ENCODE data around the gene DEPDC1B. TPM values are rescaled to one million over a fixed set of nuclear protein-coding genes. Genes with fewer than 3 reads are reported as not detected.

Gene DEPDC1B
- total and polyA plus RNA-seq, 2 experiments from 2014 or later = 38.3 to 67.9 TPM

DNA sequence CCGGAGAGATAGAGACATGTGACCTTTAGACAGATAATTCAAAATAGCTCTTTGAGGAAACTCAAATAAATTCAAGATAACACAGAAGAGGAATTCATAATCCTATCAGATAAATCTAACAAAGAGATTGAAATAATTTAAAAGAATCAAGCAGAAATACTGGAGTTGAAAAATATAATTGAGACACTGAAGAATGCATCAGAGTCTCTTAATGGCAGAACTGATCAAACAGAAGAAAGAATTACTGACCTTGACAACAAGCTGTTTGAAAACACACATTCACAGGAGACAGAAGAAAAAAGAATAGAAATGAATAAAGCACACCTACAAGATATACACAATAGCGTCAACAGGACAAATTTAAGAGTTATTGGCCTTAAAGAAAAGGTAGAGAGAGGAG lies 40.4 kb upstream of the DEPDC1B start:
- Histone ChIP-seq H3K36me3 (ENCODE audit: insufficient read depth) (0 out of 2 replicates have a peak, but pooled peaks cover 5% of the 10 kb centered on the region), H3K27ac (ENCODE audit: low read depth) (no peak overlapping the region), H3K79me2 (replicated peaks; ENCODE audit: insufficient read depth) (no peaks in the 10 kb centered on the region), H3F3A (replicated peaks; ENCODE audit: low read depth) (no peaks in the 10 kb centered on the region), H3K9me2 (ENCODE audit: insufficient read depth) (0 out of 2 replicates have a peak, but pooled peaks cover 3% of the 10 kb centered on the region), H3K4me2 (no peak overlapping the region), H2AFZ (no peak overlapping the region), H4K20me1 (replicated peaks; ENCODE audit: insufficient read depth) (no peaks in the 10 kb centered on the region), H3K27me3 (ENCODE audit: insufficient read depth) (no peaks in the 10 kb centered on the region), H3K4me3 (no peak overlapping the region), H3K4me1 (ENCODE audit: insufficient read depth) (peaks cover 18% of the 10 kb centered on the region)
- Mint-ChIP-seq H3K27ac (no peak overlapping the region), H3K27me3 (ENCODE audit: insufficient read depth, low read depth, poor library complexity) (peaks cover 2% of the 10 kb centered on the region), H3K36me3 (ENCODE audit: low read depth) (no peaks in the 10 kb centered on the region; the same call in 2 of the 3 replicates), H3K9me3 (no peaks in the 10 kb centered on the region; the same call in 2 of the 3 replicates), H3K4me3 (no peak overlapping the region), H3K4me1 (peaks cover 18% of the 10 kb centered on the region)
- DNase-seq (ENCODE audit: low spot score) (no peak), ATAC-seq (no peak)
- TF ChIP-seq, protein P1, sequence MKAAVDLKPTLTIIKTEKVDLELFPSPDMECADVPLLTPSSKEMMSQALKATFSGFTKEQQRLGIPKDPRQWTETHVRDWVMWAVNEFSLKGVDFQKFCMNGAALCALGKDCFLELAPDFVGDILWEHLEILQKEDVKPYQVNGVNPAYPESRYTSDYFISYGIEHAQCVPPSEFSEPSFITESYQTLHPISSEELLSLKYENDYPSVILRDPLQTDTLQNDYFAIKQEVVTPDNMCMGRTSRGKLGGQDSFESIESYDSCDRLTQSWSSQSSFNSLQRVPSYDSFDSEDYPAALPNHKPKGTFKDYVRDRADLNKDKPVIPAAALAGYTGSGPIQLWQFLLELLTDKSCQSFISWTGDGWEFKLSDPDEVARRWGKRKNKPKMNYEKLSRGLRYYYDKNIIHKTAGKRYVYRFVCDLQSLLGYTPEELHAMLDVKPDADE (IDR thresholded peaks at IDR 0.05) = no peak
- no peak for TF ChIP-seq POLR2AphosphoS5 (IDR thresholded peaks at IDR 0.05; ENCODE audit: low read depth)
- TF ChIP-seq JUNB (IDR thresholded peaks at IDR 0.05; ENCODE audit: unreplicated experiment) = no peak
- TF ChIP-seq, protein P2, sequence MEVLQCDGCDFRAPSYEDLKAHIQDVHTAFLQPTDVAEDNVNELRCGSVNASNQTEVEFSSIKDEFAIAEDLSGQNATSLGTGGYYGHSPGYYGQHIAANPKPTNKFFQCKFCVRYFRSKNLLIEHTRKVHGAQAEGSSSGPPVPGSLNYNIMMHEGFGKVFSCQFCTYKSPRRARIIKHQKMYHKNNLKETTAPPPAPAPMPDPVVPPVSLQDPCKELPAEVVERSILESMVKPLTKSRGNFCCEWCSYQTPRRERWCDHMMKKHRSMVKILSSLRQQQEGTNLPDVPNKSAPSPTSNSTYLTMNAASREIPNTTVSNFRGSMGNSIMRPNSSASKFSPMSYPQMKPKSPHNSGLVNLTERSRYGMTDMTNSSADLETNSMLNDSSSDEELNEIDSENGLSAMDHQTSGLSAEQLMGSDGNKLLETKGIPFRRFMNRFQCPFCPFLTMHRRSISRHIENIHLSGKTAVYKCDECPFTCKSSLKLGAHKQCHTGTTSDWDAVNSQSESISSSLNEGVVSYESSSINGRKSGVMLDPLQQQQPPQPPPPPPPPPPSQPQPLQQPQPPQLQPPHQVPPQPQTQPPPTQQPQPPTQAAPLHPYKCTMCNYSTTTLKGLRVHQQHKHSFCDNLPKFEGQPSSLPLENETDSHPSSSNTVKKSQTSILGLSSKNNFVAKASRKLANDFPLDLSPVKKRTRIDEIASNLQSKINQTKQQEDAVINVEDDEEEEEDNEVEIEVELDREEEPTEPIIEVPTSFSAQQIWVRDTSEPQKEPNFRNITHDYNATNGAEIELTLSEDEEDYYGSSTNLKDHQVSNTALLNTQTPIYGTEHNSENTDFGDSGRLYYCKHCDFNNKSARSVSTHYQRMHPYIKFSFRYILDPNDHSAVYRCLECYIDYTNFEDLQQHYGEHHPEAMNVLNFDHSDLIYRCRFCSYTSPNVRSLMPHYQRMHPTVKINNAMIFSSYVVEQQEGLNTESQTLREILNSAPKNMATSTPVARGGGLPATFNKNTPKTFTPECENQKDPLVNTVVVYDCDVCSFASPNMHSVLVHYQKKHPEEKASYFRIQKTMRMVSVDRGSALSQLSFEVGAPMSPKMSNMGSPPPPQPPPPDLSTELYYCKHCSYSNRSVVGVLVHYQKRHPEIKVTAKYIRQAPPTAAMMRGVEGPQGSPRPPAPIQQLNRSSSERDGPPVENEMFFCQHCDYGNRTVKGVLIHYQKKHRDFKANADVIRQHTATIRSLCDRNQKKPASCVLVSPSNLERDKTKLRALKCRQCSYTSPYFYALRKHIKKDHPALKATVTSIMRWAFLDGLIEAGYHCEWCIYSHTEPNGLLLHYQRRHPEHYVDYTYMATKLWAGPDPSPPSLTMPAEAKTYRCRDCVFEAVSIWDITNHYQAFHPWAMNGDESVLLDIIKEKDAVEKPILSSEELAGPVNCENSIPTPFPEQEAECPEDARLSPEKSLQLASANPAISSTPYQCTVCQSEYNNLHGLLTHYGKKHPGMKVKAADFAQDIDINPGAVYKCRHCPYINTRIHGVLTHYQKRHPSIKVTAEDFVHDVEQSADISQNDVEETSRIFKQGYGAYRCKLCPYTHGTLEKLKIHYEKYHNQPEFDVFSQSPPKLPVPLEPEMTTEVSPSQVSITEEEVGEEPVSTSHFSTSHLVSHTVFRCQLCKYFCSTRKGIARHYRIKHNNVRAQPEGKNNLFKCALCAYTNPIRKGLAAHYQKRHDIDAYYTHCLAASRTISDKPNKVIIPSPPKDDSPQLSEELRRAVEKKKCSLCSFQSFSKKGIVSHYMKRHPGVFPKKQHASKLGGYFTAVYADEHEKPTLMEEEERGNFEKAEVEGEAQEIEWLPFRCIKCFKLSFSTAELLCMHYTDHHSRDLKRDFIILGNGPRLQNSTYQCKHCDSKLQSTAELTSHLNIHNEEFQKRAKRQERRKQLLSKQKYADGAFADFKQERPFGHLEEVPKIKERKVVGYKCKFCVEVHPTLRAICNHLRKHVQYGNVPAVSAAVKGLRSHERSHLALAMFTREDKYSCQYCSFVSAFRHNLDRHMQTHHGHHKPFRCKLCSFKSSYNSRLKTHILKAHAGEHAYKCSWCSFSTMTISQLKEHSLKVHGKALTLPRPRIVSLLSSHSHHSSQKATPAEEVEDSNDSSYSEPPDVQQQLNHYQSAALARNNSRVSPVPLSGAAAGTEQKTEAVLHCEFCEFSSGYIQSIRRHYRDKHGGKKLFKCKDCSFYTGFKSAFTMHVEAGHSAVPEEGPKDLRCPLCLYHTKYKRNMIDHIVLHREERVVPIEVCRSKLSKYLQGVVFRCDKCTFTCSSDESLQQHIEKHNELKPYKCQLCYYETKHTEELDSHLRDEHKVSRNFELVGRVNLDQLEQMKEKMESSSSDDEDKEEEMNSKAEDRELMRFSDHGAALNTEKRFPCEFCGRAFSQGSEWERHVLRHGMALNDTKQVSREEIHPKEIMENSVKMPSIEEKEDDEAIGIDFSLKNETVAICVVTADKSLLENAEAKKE (CRISPR knock-in tag; IDR thresholded peaks at IDR 0.05) = no peak
- TF ChIP-seq ZNF331 (CRISPR knock-in tag; IDR thresholded peaks at IDR 0.05; ENCODE audit: low read depth) = no peak
- TF ChIP-seq, protein P3, sequence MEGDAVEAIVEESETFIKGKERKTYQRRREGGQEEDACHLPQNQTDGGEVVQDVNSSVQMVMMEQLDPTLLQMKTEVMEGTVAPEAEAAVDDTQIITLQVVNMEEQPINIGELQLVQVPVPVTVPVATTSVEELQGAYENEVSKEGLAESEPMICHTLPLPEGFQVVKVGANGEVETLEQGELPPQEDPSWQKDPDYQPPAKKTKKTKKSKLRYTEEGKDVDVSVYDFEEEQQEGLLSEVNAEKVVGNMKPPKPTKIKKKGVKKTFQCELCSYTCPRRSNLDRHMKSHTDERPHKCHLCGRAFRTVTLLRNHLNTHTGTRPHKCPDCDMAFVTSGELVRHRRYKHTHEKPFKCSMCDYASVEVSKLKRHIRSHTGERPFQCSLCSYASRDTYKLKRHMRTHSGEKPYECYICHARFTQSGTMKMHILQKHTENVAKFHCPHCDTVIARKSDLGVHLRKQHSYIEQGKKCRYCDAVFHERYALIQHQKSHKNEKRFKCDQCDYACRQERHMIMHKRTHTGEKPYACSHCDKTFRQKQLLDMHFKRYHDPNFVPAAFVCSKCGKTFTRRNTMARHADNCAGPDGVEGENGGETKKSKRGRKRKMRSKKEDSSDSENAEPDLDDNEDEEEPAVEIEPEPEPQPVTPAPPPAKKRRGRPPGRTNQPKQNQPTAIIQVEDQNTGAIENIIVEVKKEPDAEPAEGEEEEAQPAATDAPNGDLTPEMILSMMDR (conservative IDR thresholded peaks at IDR 0.05; ENCODE audit: low read depth in 2 of 2) = no peak
- TF ChIP-seq EZH2phosphoT487 (IDR thresholded peaks at IDR 0.05; ENCODE audit: unreplicated experiment) = no peak
- no peak for TF ChIP-seq EZH2 (IDR thresholded peaks at IDR 0.05; ENCODE audit: low read depth, unreplicated experiment)
- TF ChIP-seq NANOG (IDR thresholded peaks at IDR 0.05; ENCODE audit: borderline replicate concordance) = no peak
- TF ChIP-seq, protein P4, sequence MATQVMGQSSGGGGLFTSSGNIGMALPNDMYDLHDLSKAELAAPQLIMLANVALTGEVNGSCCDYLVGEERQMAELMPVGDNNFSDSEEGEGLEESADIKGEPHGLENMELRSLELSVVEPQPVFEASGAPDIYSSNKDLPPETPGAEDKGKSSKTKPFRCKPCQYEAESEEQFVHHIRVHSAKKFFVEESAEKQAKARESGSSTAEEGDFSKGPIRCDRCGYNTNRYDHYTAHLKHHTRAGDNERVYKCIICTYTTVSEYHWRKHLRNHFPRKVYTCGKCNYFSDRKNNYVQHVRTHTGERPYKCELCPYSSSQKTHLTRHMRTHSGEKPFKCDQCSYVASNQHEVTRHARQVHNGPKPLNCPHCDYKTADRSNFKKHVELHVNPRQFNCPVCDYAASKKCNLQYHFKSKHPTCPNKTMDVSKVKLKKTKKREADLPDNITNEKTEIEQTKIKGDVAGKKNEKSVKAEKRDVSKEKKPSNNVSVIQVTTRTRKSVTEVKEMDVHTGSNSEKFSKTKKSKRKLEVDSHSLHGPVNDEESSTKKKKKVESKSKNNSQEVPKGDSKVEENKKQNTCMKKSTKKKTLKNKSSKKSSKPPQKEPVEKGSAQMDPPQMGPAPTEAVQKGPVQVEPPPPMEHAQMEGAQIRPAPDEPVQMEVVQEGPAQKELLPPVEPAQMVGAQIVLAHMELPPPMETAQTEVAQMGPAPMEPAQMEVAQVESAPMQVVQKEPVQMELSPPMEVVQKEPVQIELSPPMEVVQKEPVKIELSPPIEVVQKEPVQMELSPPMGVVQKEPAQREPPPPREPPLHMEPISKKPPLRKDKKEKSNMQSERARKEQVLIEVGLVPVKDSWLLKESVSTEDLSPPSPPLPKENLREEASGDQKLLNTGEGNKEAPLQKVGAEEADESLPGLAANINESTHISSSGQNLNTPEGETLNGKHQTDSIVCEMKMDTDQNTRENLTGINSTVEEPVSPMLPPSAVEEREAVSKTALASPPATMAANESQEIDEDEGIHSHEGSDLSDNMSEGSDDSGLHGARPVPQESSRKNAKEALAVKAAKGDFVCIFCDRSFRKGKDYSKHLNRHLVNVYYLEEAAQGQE (IDR thresholded peaks at IDR 0.05; ENCODE audit: unreplicated experiment) = no peak
- TF ChIP-seq ZNF114 (CRISPR knock-in tag; IDR thresholded peaks at IDR 0.05) = no peak
- TF ChIP-seq CREB1 (CRISPR knock-in tag; IDR thresholded peaks at IDR 0.05; ENCODE audit: low read depth) = no peak

Data from GM23338 (cell line).